CD4-positive, alpha-beta T cell treated with Interleukin-1 beta for 1 hour (primary cell): ENCODE results near the gene ARID1B.

Experiments used
- DNase-seq, 2 donors: peaks; one replicate each; pipeline ENCODE4 v3.0.0-alpha.2; 2020 to 2022

ARID1B gene

DNA sequence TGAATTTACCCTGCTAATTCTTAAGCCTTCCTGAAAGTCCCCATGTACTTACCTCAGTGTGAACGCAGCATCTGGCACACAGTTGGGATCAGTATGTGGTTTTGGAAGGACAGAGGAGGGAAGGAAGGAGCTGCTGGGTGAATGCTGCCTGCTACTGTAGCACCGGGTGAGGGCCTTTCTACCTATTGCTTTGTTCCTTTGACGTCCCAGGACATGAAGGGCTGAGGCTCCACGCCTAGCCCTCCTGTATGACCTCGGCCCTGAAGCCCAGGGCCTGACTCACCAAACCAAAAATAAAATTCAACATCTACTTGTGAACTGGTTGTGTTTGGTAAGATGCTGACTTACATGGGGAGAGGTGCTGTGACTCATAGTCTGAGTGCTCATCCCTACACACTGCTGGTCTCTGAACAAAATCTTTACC lies 51.1 kb downstream of the ARID1B start:
- no peak for DNase-seq

DNA sequence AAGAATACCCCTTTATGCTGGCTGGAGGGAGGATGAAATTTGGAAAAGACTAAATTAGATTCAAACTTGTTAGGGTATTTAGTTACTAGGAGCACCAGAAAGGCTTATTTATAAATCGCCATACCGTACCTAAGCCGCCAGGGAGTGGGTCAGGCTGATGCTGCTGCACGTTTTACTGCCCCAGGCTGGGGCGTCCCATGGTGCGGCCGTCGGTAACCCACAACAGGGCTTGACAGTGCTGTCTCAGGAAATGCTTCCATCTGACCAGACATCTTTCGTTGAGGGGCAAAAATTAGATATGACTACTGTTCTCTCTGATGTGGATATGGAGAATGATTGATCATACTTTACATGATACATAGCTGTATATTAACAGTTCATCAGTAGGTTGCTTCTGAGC lies 52.9 kb downstream of the ARID1B start:
- DNase-seq = no peak

- DNase-seq = peak in 1 of 2 donors; percentile 15
Observed at GRCh38 chr6:156832231-156832647, 55.1 kb downstream of the ARID1B start.

DNA sequence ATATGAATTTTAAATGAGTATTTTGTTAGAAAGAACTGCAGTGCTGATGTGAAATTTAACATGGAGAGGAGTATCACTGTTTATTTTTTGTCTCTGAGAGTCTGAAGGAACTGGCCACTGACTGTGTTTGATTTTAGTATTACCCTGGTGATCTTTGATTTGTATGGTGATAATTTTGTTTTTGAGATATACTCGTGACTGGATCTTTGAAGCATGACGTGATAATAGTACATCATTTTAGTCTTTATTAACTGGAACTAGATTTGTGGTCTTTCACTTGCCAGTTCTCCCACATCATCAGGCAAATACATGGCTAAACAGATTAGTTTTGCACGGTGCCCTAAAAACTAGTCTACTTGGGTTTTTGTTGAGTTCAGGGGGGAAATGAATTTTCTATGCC lies 55.5 kb downstream of the ARID1B start:
- DNase-seq = no peak

GRCh38 chr6:156833755-156834154 lies 56.6 kb downstream of the ARID1B start:
- DNase-seq = no peak

DNA sequence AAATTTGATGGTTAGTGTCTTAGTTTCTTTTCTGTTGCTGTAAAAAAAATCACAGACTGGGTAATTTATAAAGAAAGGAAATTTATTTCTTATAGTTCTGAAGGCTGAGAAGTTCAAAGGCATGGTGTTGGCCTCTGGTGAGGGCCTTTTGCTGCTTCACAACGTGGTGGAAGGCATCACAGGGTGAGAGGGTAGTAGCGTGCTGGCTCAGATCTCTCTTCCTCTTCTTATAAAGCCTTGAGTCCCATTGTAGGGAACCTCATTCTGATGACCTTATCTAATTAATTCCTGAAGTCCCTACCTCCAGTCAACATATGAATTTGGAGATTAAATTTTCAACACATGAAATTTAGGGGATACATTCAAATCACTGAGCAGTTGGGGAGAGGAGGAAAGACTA lies 62.0 kb downstream of the ARID1B start:
- DNase-seq = no peak

- no peak for DNase-seq
Observed at GRCh38 chr6:156839591-156840001, 62.4 kb downstream of the ARID1B start.

- DNase-seq = no peak
Observed at GRCh38 chr6:156840136-156840535, 63.0 kb downstream of the ARID1B start.

- DNase-seq = no peak
Observed at GRCh38 chr6:156840606-156841005, 63.4 kb downstream of the ARID1B start.

DNA sequence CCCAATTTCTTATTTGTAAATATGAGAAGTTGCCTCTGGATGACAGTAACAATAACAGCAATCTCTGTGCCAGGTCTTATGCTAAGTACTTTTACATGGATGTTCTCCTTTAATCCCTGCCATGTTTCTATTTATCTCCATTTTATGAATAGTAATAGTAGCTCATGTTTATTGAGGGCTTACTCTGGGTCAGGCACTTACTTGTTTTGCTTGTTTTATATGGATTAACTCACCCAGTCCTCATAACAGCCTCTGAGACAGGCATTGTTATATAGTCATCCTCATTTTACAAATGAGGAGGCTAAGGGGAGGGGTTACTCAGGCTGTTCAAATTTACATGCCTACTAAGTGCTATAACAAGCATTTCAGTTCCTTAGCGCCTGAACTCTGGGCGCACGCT lies 64.3 kb downstream of the ARID1B start:
- DNase-seq = no peak

DNA sequence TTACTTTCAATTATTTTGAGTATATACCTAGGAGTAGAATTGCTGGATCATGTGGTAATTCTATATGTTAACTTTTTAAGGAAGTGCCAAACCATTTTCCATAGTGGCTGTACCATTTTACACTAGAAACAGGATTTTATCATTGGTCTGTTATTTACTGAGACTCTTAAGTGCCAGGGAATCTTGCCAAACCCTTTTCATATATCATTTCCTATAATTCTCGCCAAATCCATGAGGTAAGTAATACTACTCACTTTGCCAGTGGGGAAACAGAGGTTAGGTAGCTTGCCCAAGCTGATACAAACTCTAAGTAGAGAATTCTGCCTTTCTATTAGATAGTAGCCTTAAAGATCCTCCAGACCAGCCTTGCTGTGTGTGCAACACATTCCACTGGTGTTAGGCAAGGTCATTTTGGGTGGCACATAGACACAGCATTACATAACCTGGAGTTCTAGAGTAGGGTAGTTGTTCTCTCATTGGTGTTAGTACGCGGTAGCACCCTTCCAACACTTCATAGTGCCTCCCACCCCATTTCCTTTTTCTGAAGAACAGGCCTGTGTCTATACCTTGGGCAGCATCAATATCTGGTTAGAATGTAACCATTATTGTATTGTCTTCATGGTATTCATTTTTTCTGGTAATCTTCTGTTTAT lies 65.5 kb downstream of the ARID1B start:
- no peak for DNase-seq

GRCh38 chr6:156844089-156844488 lies 66.9 kb downstream of the ARID1B start:
- no peak for DNase-seq

DNA sequence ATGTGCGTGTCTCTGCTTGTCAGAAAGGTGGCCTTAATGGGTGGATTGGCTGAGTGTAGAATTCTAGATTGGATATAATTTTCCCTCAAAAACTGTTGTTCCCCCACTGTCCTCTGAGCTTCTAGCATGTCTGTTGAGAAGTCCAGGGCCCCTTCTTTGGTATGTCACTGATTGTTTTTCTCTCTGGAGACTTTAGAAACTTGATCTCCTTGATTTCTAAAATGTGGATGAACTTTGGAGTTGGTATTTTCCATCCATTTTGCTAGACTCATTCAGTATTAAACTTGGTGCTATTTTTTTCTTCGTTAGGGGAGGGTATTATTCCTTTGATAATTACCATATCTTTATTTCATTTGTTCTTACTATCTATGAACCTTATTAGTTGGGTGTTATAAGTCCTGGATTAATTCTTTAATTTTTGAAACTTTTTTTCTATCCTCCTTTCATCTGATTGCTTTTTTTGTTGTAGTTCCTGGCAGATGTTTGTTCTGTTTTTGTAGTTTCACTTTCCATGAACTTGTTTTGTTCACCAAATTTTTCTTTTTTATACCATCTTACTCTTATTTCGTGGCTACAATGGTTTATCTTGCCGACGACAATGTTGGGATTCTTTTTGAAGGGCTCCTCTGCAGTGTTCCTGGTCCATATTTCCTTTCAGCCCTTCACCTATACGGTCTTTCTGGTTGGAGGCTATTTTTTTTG lies 68.4 kb downstream of the ARID1B start:
- DNase-seq = no peak

- no peak for DNase-seq
Observed at GRCh38 chr6:156846845-156847599, 69.8 kb downstream of the ARID1B start.

- DNase-seq = no peak
Observed at GRCh38 chr6:156848123-156848522, 70.9 kb downstream of the ARID1B start.

DNA sequence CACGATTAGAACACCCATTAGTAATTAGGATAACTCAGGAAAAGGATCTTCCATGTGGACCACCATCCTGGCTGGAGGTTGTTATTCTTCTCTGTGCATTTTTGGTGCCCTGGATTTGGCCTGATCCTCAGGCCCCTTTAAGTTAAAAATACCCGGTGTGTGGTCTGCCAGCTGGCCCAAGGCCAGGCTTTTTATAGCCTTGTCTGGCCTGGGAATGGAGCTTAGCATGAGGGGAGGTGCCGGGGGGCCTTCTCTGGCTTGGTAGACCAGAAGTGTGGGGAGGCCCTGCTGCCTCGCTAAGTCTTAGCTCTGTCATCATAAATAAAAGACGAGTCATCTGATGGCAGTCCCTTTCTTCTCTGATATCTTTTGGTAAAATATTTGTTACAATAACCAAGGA lies 71.4 kb downstream of the ARID1B start:
- no peak for DNase-seq

DNA sequence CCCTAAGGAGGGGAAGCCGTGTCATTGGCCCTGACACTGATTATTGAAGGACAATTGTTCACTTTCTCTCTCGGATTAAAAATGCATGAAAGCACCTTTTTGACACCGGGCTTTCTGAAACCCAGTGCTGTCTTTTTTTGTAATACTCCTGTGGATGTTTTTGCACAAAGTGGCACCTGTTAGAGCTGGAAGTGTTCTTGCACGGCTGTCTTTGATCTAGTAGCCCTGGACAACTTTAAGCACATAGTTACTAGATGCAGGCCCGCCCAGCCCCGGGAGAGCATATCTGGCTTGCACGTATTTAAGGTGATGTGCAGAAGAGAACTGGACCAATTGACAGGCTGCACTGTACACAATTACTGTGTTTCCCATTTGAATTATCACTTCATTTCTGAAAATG lies 72.6 kb downstream of the ARID1B start:
- DNase-seq = no peak

- DNase-seq = no peak
Observed at GRCh38 chr6:156850353-156850752, 73.2 kb downstream of the ARID1B start.

DNA sequence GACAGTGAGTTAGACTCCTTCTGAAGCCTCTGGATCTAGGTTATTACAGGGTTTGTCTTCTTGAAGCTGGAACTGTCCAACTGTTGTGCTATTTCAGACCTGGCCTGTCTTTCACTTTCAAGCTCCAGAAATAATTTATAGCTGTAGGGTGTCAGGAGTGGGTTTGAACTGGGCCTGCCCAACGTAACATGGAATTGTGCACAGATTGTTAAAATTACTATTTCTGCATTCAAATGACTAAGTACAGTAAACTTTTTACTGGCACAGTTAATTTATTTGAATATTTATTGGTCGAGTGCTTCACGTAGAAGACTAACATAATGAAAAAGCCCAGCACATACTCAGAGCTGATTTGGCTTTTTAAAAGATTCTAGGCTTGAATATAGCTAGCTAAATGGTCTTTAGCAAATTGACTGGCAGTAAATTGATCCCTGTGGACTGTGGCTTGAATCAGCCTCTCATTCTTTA lies 74.3 kb downstream of the ARID1B start:
- no peak for DNase-seq

GRCh38 chr6:156852147-156852857 lies 75.1 kb downstream of the ARID1B start:
- DNase-seq = peak in 1 of 2 donors; percentile 33

GRCh38 chr6:156852858-156853216 lies 75.7 kb downstream of the ARID1B start:
- no peak for DNase-seq

GRCh38 chr6:156853733-156854132 lies 76.6 kb downstream of the ARID1B start:
- DNase-seq = no peak

GRCh38 chr6:156854466-156855161 lies 77.4 kb downstream of the ARID1B start:
- DNase-seq = no peak
